ENCODE measurements around the gene PDXDC1.
A peak's percentile ranks its signal among the peaks of the same experiment; 100 is the strongest.
"Not testable (repeated sequence)": the region's sequence is repeated elsewhere in the genome, so short reads cannot be mapped to it uniquely, and the experiment has no call there.

Gene PDXDC1

GRCh38 chr16:15135483-15136360, 160.9 kb downstream of the PDXDC1 start:
- DNase-seq (ENCODE audit: low spot score in 2 of 2); H3K27ac Mint-ChIP-seq; H3K9me3 Mint-ChIP-seq; H3K36me3 Mint-ChIP-seq; H3K4me1 Mint-ChIP-seq; H3K4me3 Mint-ChIP-seq: not testable (repeated sequence)
- peak; percentile 13 for ATAC-seq

DNA sequence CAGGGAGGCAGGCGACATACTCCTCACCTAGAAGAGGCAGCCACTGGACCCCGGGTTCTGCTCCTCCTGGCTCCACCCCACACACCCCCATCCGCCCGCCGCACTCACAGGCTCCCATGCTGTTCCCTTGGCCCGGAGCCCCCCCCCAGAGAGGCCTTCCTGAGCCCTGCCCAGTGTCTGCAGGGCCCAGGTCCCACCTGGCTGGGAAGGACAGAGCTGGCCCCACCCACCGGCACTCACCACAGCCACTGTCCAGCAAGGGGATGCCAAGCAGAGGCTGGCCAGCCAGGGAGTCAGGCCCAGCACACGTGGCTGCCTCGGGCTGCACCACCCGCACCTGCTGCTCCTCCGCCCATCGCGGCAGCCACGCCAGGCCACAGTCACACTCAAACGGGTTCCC, 162.7 kb downstream of the PDXDC1 start:
- not testable (repeated sequence) for ATAC-seq; H3K4me3 Mint-ChIP-seq; H3K4me1 Mint-ChIP-seq; DNase-seq (ENCODE audit: low spot score in 2 of 2); H3K36me3 Mint-ChIP-seq; H3K9me3 Mint-ChIP-seq; H3K27ac Mint-ChIP-seq

- not testable (repeated sequence) for H3K4me3 Mint-ChIP-seq; H3K9me3 Mint-ChIP-seq; H3K4me1 Mint-ChIP-seq; DNase-seq (ENCODE audit: low spot score in 2 of 2); H3K36me3 Mint-ChIP-seq; H3K27ac Mint-ChIP-seq
- peak; percentile 35 for ATAC-seq
These were observed 165.9 kb downstream of the PDXDC1 start for GRCh38 chr16:15140444-15141365.

DNA sequence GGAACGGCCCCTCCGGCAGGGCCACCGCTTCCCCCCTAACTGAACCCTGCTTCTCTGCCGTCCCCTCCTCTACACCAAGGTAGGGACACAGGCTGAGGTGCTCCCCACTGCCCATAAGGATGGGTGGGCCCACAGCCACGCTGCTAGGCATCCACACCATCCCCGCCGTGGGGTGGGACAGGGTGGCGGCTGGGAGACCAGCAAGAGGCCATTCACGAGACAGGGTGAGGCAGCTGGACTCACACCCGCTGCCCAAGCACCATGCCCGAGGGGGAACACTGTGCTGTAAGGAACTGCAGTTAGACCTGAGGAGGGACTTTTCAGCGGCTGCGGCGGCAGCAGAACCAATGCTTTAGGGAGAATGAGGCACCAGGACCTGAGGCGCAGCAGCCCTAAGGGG, 166.8 kb downstream of the PDXDC1 start:
- Mint-ChIP-seq H3K4me1 (peaks cover 6% of the 10 kb centered on the region), H3K36me3 (no peaks in the 10 kb centered on the region), H3K4me3 (no peak overlapping the region), H3K27ac (no peak overlapping the region), H3K9me3 (no peaks in the 10 kb centered on the region)
- DNase-seq (ENCODE audit: low spot score in 2 of 2) (no peak), ATAC-seq (no peak)

- not testable (repeated sequence) for H3K27ac Mint-ChIP-seq; H3K4me1 Mint-ChIP-seq; H3K9me3 Mint-ChIP-seq; H3K4me3 Mint-ChIP-seq; ATAC-seq; DNase-seq (ENCODE audit: low spot score in 2 of 2); H3K36me3 Mint-ChIP-seq
These were observed 167.5 kb downstream of the PDXDC1 start for GRCh38 chr16:15142107-15142890.

- H3K4me1 Mint-ChIP-seq: peaks cover 12% of the 10 kb centered on the region
- not testable (repeated sequence) for H3K4me3 Mint-ChIP-seq; ATAC-seq; H3K36me3 Mint-ChIP-seq; H3K27ac Mint-ChIP-seq; DNase-seq (ENCODE audit: low spot score in 2 of 2); H3K9me3 Mint-ChIP-seq
These were observed 168.2 kb downstream of the PDXDC1 start for GRCh38 chr16:15142891-15143600.

GRCh38 chr16:15143601-15144091, 168.8 kb downstream of the PDXDC1 start:
- DNase-seq (ENCODE audit: low spot score in 2 of 2): not testable (repeated sequence)

GRCh38 chr16:15144092-15144631, 169.3 kb downstream of the PDXDC1 start:
- peaks cover 12% of the 10 kb centered on the region for H3K4me1 Mint-ChIP-seq
- not testable (repeated sequence) for DNase-seq (ENCODE audit: low spot score in 2 of 2); H3K4me3 Mint-ChIP-seq; H3K27ac Mint-ChIP-seq; H3K9me3 Mint-ChIP-seq; H3K36me3 Mint-ChIP-seq; ATAC-seq

More at GRCh38 chr16:15143601-15144091, 168.8 kb downstream of the PDXDC1 start:
- H3K27ac Mint-ChIP-seq, H3K36me3 Mint-ChIP-seq, ATAC-seq, H3K9me3 Mint-ChIP-seq, H3K4me3 Mint-ChIP-seq: not testable (repeated sequence)
- peaks cover 12% of the 10 kb centered on the region for H3K4me1 Mint-ChIP-seq

GRCh38 chr16:15144781-15145417, 170.1 kb downstream of the PDXDC1 start:
- not testable (repeated sequence) for H3K4me3 Mint-ChIP-seq; H3K27ac Mint-ChIP-seq; ATAC-seq; H3K36me3 Mint-ChIP-seq; H3K9me3 Mint-ChIP-seq; DNase-seq (ENCODE audit: low spot score in 2 of 2)
- H3K4me1 Mint-ChIP-seq: peaks cover 12% of the 10 kb centered on the region

DNA sequence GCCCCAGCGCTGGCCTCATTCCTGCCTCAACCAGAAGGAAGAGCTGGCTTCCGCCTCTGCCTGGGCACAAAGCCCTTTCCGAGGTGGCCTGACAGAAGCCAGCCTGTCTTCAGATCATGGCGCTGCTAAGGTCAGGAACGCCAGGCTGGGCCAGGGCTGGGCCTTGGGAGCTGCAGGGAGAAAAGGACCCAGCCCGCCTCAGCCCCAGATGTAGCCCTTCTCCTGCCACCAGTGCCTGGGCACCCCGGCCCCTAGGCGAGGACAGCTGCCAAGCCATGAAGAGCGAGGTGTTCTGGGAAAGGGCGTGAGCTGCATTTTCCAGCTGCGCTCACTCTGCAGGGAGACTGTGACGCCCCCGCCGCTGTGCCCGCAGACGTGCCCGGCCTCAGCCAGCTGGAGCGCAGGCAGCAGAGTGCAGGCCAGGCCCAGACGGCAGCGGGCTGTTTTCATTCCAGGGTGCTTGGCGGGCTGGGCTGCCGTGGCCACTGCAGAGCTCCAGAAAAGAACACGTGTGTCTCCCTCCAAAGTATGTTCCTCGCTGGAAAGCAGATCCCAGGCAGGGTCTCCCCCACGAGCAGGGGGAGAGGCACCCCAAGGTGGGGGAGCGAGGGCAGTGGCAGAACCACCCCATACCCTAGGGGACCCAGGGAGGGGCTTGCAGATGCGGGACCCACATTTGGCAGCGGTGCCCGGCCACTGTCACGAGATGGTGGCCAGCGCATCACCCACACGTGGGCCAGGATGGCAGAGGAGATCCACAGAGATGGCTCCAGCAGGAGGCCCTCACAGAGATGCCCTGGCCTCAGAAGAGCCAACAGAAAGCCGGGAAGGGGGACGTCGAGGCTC, 170.8 kb downstream of the PDXDC1 start:
- H3K36me3 Mint-ChIP-seq; H3K4me3 Mint-ChIP-seq; ATAC-seq; H3K9me3 Mint-ChIP-seq; H3K27ac Mint-ChIP-seq; DNase-seq (ENCODE audit: low spot score in 2 of 2): not testable (repeated sequence)
- H3K4me1 Mint-ChIP-seq: peaks cover 12% of the 10 kb centered on the region

- H3K36me3 Mint-ChIP-seq, ATAC-seq, H3K9me3 Mint-ChIP-seq: not testable (repeated sequence)
These were observed 171.4 kb downstream of the PDXDC1 start for GRCh38 chr16:15146264-15146662.

GRCh38 chr16:15148831-15149230, 174.0 kb downstream of the PDXDC1 start:
- ATAC-seq; DNase-seq (ENCODE audit: low spot score in 2 of 2); H3K27ac Mint-ChIP-seq; H3K36me3 Mint-ChIP-seq; H3K9me3 Mint-ChIP-seq; H3K4me3 Mint-ChIP-seq: not testable (repeated sequence)
- peaks cover 12% of the 10 kb centered on the region for H3K4me1 Mint-ChIP-seq

More at GRCh38 chr16:15146264-15146662, 171.4 kb downstream of the PDXDC1 start:
- not testable (repeated sequence) for H3K4me3 Mint-ChIP-seq; DNase-seq (ENCODE audit: low spot score in 2 of 2); H3K27ac Mint-ChIP-seq
- H3K4me1 Mint-ChIP-seq: peaks cover 12% of the 10 kb centered on the region

- peaks cover 12% of the 10 kb centered on the region for H3K4me1 Mint-ChIP-seq
- not testable (repeated sequence) for DNase-seq (ENCODE audit: low spot score in 2 of 2); H3K4me3 Mint-ChIP-seq; H3K9me3 Mint-ChIP-seq; H3K27ac Mint-ChIP-seq; H3K36me3 Mint-ChIP-seq; ATAC-seq
These were observed 174.4 kb downstream of the PDXDC1 start for GRCh38 chr16:15149260-15149659.
